NCI-H2081 (cell line): Measurements from ENCODE around the gene SART3.
"Not testable (repeated sequence)": the region's sequence is repeated elsewhere in the genome, so short reads cannot be mapped to it uniquely, and the experiment has no call there.

ENCODE experiments used
- DNase-seq, 2 experiments: peaks; one replicate each; lab custom pipeline; 2025; lab: John Stamatoyannopoulos, UW

SART3 gene

GRCh38 chr12:108563136-108563803 is 2.3 kb upstream of the SART3 start:
- DNase-seq: peak; percentile 67 to 87

- DNase-seq: peak; percentile 96
Observed at GRCh38 chr12:108562348-108563135, 1.6 kb upstream of the SART3 start, which contains the start of gene ISCU. Gene ISCU (plus strand): TSS chr12:108562596. CDS start chr12:108562623, 27 bp downstream.

- DNase-seq: peak in 1 of 2 experiments; percentile 51
Observed at GRCh38 chr12:108561852-108562347, 927 bp upstream of the SART3 start.

- no peak for DNase-seq
Observed at GRCh38 chr12:108560321-108560721, 652 bp downstream of the SART3 start.

DNA sequence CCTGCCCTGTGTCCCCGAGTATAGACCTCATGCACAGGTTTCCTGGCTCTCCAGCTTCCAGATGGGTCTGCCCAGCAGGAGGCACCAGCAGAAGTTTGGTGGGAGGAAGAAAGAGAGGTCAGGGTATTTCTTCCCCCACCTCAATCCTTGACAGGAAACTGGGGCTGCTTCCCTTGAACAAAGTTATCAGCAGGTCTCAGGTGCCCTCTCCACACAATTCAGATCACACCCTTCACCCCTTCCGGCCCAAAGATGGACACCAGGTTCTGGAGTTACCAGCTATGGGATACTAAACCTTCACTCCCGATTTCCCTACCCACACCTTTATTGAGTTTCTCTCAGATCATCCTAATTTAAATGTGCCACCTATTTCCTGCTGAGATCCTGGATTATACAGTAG is 1.2 kb downstream of the SART3 start:
- no peak for DNase-seq

DNA sequence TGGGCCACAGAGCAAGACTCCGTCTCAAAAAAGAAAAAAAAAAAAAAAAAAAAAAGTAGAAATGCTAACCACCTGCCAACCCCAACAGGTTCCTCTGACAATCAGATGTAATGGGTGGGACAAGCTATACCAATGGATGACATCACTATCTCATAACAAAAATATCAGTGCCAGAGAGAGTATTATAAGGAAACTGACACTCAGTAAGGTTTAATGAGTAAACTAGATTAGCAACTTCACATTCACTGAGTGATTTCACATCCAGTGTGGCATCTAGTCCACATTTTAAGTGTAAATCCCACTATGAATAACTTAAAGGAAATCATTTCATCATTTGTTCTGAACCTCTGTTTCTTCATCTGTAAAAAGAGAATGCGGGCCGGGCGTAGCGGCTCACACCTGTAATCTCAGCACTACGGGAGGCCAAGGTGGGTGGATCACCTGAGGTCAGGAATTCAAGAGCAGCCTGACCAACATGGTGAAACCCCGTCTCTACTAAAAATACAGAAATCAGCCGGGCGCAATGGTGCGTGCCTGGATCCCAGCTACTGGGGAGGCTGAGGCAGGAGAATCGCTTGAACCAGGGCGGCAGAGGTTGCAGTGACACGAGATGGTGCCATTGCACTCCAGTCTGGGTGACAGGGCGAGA is 1.8 kb downstream of the SART3 start:
- DNase-seq: no peak

DNA sequence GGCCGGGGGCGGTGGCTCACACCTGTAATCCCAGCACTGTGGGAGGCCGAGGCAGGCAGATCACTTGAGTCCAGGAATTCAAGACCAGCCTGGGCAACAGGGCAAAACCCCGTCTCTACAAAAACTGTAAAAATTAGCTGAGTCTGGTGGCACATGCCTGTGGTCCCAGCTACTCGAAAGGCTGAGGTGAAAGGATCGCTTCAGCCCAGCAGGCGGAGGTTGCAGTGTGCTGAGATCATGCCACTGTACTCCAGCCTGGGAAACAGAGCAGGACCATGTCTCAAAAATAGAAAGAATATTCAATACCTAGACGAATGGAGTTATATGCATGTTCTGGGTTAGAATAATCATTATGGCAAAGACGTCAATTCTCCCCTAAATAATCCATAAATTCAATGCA is 5.6 kb downstream of the SART3 start:
- DNase-seq: not testable (repeated sequence)

- DNase-seq: no peak
Observed at GRCh38 chr12:108553799-108554198, 7.2 kb downstream of the SART3 start.

GRCh38 chr12:108551535-108551934 is 9.4 kb downstream of the SART3 start:
- no peak for DNase-seq

- no peak for DNase-seq
Observed at GRCh38 chr12:108548954-108549521, 11.9 kb downstream of the SART3 start.

DNA sequence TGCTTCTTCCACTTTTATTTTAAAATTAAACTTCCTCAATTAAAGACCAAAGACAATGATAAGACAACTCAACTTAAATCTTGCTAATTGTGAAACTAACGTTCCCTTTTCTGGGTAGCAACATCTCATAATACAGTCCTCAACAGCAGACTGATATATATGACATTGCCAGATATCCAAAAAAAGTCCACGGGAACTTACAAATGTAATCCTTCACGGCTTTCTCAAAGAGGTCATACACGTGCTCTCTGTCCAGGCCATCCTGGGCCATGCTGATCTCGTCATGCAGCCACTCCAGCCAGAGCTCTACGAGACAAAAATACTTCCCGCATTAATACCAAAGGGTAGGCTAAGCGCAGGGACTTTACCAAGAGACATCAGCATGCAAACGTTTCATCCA is 13.3 kb downstream of the SART3 start:
- DNase-seq: no peak

DNA sequence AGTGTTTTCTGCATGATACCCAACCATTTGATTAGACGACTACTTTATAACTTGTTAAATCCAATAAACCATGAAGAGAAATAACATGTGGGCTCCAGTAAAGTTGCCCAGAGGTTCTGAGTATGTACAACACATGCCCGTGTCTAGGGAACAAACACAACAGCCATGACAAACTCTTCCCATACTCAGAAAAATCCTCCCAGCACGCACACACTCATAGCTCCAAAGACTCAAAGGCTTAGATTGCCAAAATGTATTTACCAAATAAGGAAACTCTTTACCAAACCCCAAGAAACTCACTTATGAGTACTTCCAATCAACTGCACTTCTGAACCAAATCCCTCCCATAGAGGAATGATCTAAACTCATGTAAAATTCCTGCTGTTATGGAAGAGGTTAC is 17.3 kb downstream of the SART3 start:
- DNase-seq: no peak

- DNase-seq: no peak
Observed at GRCh38 chr12:108542320-108542719, 18.7 kb downstream of the SART3 start.

GRCh38 chr12:108538616-108539195 is 22.3 kb downstream of the SART3 start:
- no peak for DNase-seq

DNA sequence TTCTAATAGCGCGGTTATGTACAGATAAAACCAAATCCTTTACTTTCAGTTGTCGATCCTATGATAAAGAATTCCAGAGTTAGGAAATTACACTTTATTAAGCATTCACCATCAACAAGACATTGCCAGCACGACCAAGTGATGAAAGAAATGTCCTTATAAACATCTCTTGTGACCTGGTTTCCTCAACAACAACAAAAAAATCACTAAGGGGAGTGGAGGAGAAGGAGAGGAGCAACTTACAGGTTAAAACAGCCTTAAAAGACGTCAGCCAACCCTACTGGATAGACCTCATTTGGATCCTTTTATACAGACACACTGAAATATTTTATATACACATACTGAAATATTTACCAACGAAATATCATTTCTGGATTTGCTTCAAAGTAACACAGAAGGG is 22.8 kb downstream of the SART3 start:
- no peak for DNase-seq

- peak; percentile 38 to 40 for DNase-seq
Observed at GRCh38 chr12:108531929-108532848, 28.8 kb downstream of the SART3 start.

DNA sequence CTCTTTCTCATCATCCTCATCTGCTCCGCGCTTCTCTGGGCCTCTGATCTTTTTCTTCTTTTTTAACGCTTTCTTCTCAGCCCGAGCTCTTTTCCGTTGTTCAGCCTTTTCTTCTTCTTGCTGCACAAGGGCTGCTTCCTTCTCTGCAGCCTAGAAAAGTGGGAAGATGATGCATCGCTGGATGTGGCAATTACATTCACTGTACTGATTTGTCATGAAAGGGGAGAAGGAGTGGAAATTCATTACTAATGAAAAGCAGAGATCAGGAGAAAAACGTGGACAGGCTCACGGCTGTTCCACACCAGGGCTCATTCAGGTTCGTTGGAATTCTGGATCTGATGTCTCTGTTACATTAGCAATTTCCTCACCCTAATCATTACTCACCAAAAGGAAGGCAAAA is 30.8 kb downstream of the SART3 start:
- no peak for DNase-seq

DNA sequence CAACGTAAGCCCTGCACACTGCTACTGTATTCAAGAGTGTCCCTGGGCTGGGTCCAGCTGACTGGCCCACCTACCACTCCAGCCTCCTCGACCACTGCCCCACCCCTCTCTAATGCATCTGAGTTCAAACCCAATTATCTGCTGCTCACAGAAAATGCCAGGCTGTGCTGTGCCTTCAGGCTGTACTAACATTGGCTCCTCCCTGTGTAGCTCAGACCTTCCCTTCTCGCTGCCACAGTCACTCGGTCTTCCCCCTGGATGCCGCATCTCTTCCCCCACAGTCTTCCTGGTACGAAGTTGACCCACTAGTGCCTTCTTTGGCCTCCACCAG is 33.8 kb downstream of the SART3 start:
- DNase-seq: no peak

DNA sequence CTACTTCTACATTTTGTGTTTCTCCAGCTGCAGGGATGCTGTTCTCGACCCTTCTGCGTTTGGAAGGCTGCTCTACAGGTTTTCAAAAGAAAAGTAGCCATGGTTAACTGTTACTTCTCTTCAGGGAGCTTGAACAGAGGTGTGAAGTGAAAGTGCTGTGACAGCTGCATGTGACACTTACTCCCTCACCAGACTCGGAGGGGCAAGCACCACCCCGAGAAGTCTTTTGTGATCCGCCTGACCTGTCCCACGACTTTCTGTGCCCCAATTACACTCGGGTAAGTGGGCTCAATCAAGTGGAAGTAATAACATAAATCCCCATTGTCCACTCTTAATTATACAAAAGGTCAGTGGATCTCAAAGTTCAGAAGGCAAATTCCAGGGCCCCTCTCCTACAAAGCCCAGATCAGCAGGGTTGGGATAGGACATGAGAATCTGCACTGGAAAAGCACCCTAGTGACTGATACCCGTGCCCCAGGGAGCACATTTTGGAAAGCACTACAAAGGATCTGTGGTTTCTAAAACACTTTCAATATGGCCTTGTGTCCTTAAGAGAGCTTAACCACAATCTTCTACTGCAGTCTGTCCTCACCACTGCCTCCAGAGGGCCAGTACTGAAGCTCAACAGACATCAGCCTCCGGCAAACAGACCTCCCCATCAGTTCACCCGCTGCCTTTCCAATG is 34.3 kb downstream of the SART3 start:
- DNase-seq: no peak

GRCh38 chr12:108525681-108526080 is 35.3 kb downstream of the SART3 start:
- no peak for DNase-seq
